DOHH2 (cell line): ENCODE measurements around the gene AIG1.
A peak's percentile ranks its signal among the peaks of the same experiment; 100 is the strongest.

ENCODE experiments used
- H3F3A ChIP-seq: fragments of 200-600 bp; sonication (generic), shearing (Covaris generic); 2 replicates; pipeline ENCODE4 v1.6.0; 2016; ENCODE audit warnings: antibody characterized with exemption, mild to moderate bottlenecking; ENCODE audit not compliant: control insufficient read depth, insufficient read depth
- H3K27ac ChIP-seq: fragments of 200-600 bp; sonication (generic); 2 replicates; pipeline ENCODE4 v1.5.1; 2014; ENCODE audit warnings: low read depth, mild to moderate bottlenecking, low read length, moderate library complexity
- H3K27me3 ChIP-seq: fragments of 200-600 bp; sonication (generic); 2 replicates; pipeline ENCODE4 v1.6.1; 2014; ENCODE audit warnings: mild to moderate bottlenecking, low read length, mixed read lengths; ENCODE audit not compliant: control insufficient read depth
- H3K36me3 ChIP-seq: fragments of 200-600 bp; sonication (generic); 2 replicates; pipeline ENCODE4 v1.6.1; 2014; ENCODE audit warnings: mild to moderate bottlenecking, low read length, moderate library complexity, mixed read lengths; ENCODE audit not compliant: control insufficient read depth
- H3K4me1 ChIP-seq: fragments of 200-600 bp; sonication (generic); 2 replicates; pipeline ENCODE4 v1.6.1; 2014; ENCODE audit warnings: mild to moderate bottlenecking, low read length, mixed read lengths; ENCODE audit not compliant: control insufficient read depth
- H3K4me2 ChIP-seq: fragments of 200-600 bp; sonication (generic); 2 replicates; pipeline ENCODE4 v1.6.0; 2014; ENCODE audit warnings: mild to moderate bottlenecking, low read length, moderate library complexity
- H3K4me3 ChIP-seq: fragments of 200-600 bp; sonication (generic); 2 replicates; pipeline ENCODE4 v1.5.1; 2014; ENCODE audit warnings: mild to moderate bottlenecking, low read length, mixed read lengths
- H3K79me2 ChIP-seq: fragments of 200-600 bp; sonication (generic); 2 replicates; pipeline ENCODE4 v1.6.1; 2014; ENCODE audit warnings: mild to moderate bottlenecking, low read length, mixed read lengths; ENCODE audit not compliant: control insufficient read depth
- H3K9me2 ChIP-seq: fragments of 200-600 bp; sonication (generic); replicated peaks from 2 replicates; pipeline ENCODE4 v1.6.1; 2014; ENCODE audit warnings: mild to moderate bottlenecking, low read length, mixed read lengths; ENCODE audit not compliant: control insufficient read depth
- H3K9me3 ChIP-seq: fragments of 200-600 bp; sonication (generic); 2 replicates; pipeline ENCODE4 v1.6.1; 2014; ENCODE audit warnings: antibody characterized with exemption, low read length, mixed read lengths; ENCODE audit not compliant: control insufficient read depth, insufficient read depth
- H4K20me1 ChIP-seq: fragments of 200-600 bp; sonication (generic); 2 replicates; pipeline ENCODE4 v1.6.0; 2014; ENCODE audit warnings: low read depth, mild to moderate bottlenecking, antibody characterized with exemption, low read length, moderate library complexity; ENCODE audit not compliant: control insufficient read depth, insufficient read depth
- EZH2phosphoT487 ChIP-seq: fragments of 200-600 bp; sonication (generic); IDR thresholded peaks from 2 replicates; pipeline ENCODE4 v1.6.1; 2017; ENCODE audit warnings: borderline replicate concordance, mild to moderate bottlenecking, antibody characterized with exemption, low read length, moderate library complexity, mixed read lengths
- TF ChIP-seq, protein P1 (sequence below): fragments of 200-600 bp; sonication (generic); IDR thresholded peaks from one replicate; pipeline ENCODE4 v1.5.1; 2014; ENCODE audit warnings: antibody characterized with exemption, mild to moderate bottlenecking, low read depth, low read length; ENCODE audit not compliant: poor library complexity, severe bottlenecking

The AIG1 gene, protein sequence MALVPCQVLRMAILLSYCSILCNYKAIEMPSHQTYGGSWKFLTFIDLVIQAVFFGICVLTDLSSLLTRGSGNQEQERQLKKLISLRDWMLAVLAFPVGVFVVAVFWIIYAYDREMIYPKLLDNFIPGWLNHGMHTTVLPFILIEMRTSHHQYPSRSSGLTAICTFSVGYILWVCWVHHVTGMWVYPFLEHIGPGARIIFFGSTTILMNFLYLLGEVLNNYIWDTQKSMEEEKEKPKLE

DNA sequence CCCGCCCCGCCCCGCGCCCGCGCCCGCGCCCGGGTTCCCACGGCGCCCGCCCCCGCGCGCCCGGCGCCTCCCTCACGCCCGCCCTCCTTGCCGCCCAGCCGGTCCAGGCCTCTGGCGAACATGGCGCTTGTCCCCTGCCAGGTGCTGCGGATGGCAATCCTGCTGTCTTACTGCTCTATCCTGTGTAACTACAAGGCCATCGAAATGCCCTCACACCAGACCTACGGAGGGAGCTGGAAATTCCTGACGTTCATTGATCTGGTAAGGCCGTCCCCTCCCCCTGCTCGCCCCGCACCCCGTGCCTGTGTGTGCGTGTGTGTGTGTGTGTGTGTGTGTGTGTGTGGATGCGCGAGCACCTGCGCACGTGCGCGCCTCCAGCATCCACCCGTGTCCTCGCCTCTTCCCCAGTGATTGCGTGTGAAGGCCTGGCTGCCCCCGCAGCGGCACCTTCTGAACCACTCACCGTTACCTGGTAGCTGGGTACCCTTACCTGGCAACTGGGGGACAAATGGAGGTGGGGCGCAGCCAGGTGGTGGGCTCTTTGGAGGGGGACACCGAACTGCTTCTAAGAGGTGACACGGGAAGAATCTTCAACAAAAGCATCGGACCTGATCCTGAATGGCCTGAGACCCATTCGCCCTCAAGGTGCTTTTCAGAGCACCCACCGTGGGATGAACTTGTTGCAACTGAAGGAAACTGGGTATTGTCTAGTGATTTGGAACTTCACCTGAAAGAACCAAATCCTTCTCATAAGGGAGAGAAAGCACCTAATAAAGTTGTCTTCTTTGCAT, at the start of gene AIG1:
Gene AIG1 (plus strand): TSS at position 84 of the 791 bp plus-strand sequence. CDS start 37 bp downstream, at position 121.
- H3F3A ChIP-seq = peaks cover 13% of the 10 kb centered on the region
- no peak within 1 kb of the TSS for H3K27ac ChIP-seq
- H3K27me3 ChIP-seq = no peaks in the 10 kb centered on the region
- peak within 1 kb of the TSS; percentile 94 for H3K4me3 ChIP-seq
- H3K4me2 ChIP-seq = peak within 1 kb of the TSS; percentile 94
- no peaks in the 10 kb centered on the region for H3K9me3 ChIP-seq
- TF ChIP-seq, protein P1, sequence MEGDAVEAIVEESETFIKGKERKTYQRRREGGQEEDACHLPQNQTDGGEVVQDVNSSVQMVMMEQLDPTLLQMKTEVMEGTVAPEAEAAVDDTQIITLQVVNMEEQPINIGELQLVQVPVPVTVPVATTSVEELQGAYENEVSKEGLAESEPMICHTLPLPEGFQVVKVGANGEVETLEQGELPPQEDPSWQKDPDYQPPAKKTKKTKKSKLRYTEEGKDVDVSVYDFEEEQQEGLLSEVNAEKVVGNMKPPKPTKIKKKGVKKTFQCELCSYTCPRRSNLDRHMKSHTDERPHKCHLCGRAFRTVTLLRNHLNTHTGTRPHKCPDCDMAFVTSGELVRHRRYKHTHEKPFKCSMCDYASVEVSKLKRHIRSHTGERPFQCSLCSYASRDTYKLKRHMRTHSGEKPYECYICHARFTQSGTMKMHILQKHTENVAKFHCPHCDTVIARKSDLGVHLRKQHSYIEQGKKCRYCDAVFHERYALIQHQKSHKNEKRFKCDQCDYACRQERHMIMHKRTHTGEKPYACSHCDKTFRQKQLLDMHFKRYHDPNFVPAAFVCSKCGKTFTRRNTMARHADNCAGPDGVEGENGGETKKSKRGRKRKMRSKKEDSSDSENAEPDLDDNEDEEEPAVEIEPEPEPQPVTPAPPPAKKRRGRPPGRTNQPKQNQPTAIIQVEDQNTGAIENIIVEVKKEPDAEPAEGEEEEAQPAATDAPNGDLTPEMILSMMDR = no peak
- TF ChIP-seq EZH2phosphoT487 = no peak
- no peaks in the 10 kb centered on the region for H3K36me3 ChIP-seq
- no peaks in the 10 kb centered on the region for H3K9me2 ChIP-seq
- peaks cover 29% of the 10 kb centered on the region for H3K4me1 ChIP-seq
- H4K20me1 ChIP-seq = no peaks in the 10 kb centered on the region
- H3K79me2 ChIP-seq = no peaks in the 10 kb centered on the region

DNA sequence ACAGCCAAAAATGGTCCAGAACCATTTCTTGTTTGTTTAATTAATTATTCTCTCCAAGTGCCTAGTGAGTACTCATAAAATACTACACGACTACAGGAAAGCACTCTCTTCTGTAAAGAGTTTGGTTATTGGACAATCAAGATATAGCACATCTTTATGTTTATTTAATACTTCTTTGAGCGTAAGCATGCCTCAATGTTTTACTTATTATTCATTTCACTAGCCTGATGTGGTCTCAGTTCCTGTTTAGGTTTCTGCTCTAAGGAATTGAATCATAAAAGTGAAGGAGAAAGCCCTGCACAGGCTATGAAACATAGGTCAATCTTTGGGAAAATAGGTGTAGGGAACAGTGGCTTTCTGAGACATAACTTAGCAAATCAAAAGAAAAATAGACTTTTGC, 45.9 kb upstream of the AIG1 start:
- Histone ChIP-seq H3K4me2 (no peak overlapping the region), H3K9me3 (no peaks in the 10 kb centered on the region), H3K4me1 (no peaks in the 10 kb centered on the region), H3K27me3 (peaks cover 3% of the 10 kb centered on the region; the same call in 1 of the 2 replicates), H3K9me2 (no peaks in the 10 kb centered on the region), H4K20me1 (no peaks in the 10 kb centered on the region), H3K79me2 (no peaks in the 10 kb centered on the region), H3K27ac (no peak overlapping the region), H3F3A (no peaks in the 10 kb centered on the region), H3K36me3 (no peaks in the 10 kb centered on the region), H3K4me3 (no peak overlapping the region)
- TF ChIP-seq EZH2phosphoT487 = no peak
- TF ChIP-seq, protein P1 = no peak

DNA sequence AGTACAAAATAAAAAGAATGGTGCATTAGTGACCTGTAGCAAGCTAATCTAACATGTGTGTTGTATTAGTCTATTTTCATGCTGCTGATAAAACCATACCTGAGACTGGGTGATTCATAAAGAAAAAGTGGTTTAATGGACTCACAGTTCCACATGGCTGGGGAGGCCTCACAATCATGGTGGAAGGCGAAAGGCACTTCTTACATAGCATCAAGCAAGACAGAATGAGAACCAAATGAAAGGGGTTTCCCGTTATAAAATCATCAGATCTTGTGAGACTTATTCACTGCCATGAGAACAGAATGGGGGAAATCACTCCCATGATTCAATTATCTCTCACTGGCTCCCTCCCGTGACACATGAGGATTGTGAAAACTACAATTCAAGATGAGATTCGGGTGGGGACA, 45.4 kb upstream of the AIG1 start:
- Histone ChIP-seq H3F3A (no peaks in the 10 kb centered on the region), H3K36me3 (no peaks in the 10 kb centered on the region), H3K4me2 (no peak overlapping the region), H3K4me3 (no peak overlapping the region), H3K79me2 (no peaks in the 10 kb centered on the region), H3K27ac (no peak overlapping the region), H3K27me3 (peaks cover 3% of the 10 kb centered on the region; the same call in 1 of the 2 replicates), H3K4me1 (no peaks in the 10 kb centered on the region), H4K20me1 (no peaks in the 10 kb centered on the region), H3K9me2 (no peaks in the 10 kb centered on the region), H3K9me3 (no peaks in the 10 kb centered on the region)
- no peak for TF ChIP-seq EZH2phosphoT487
- TF ChIP-seq, protein P1 = no peak
